ENCODE results near the gene C16orf82.

C16orf82 gene

GRCh38 chr16:27088216-27088615 is 21.5 kb downstream of the C16orf82 start:
- no peak for DNase-seq (ENCODE audit: low read depth in 2 of 2)

GRCh38 chr16:27096375-27096774 is 29.6 kb downstream of the C16orf82 start:
- DNase-seq (ENCODE audit: low read depth in 2 of 2), result no peak

GRCh38 chr16:27097800-27098230 is 31.1 kb downstream of the C16orf82 start:
- DNase-seq (ENCODE audit: low read depth in 2 of 2), result no peak

- DNase-seq (ENCODE audit: low read depth in 2 of 2), result no peak
These were observed 31.8 kb downstream of the C16orf82 start for GRCh38 chr16:27098366-27099049.

GRCh38 chr16:27102701-27103575 is 36.2 kb downstream of the C16orf82 start:
- no peak for DNase-seq (ENCODE audit: low read depth in 2 of 2)

- DNase-seq (ENCODE audit: low read depth in 2 of 2), result no peak
These were observed 37.2 kb downstream of the C16orf82 start for GRCh38 chr16:27103954-27104353.

GRCh38 chr16:27106305-27106704 is 39.6 kb downstream of the C16orf82 start:
- no peak for DNase-seq (ENCODE audit: low read depth in 2 of 2)

GRCh38 chr16:27107185-27107592 is 40.5 kb downstream of the C16orf82 start:
- no peak for DNase-seq (ENCODE audit: low read depth in 2 of 2)

GRCh38 chr16:27108051-27108770 is 41.5 kb downstream of the C16orf82 start:
- no peak for DNase-seq (ENCODE audit: low read depth in 2 of 2)

- DNase-seq (ENCODE audit: low read depth in 2 of 2), result no peak
These were observed 42.3 kb downstream of the C16orf82 start for GRCh38 chr16:27108826-27109665.

- DNase-seq (ENCODE audit: low read depth in 2 of 2), result peak; percentile 75 to 85
These were observed 43.2 kb downstream of the C16orf82 start for GRCh38 chr16:27109666-27110523.

GRCh38 chr16:27110524-27110896 is 43.8 kb downstream of the C16orf82 start:
- DNase-seq (ENCODE audit: low read depth in 2 of 2), result no peak

- DNase-seq (ENCODE audit: low read depth in 2 of 2), result no peak
These were observed 44.8 kb downstream of the C16orf82 start for GRCh38 chr16:27111486-27111885.

- DNase-seq (ENCODE audit: low read depth in 2 of 2), result no peak
These were observed 45.5 kb downstream of the C16orf82 start for GRCh38 chr16:27112093-27112811.

- no peak for DNase-seq (ENCODE audit: low read depth in 2 of 2)
These were observed 46.7 kb downstream of the C16orf82 start for GRCh38 chr16:27113341-27113841.

GRCh38 chr16:27114006-27114405 is 47.3 kb downstream of the C16orf82 start:
- no peak for DNase-seq (ENCODE audit: low read depth in 2 of 2)

- no peak for DNase-seq (ENCODE audit: low read depth in 2 of 2)
These were observed 51.8 kb downstream of the C16orf82 start for GRCh38 chr16:27118526-27118925.

Data from stimulated activated CD4-positive, alpha-beta T cell treated with anti-CD3 and anti-CD28 coated beads, Interleukin-4, amount 100 ng/mL, for 48 hours (primary cell).